Neuron (in vitro differentiated cells): ENCODE results near the gene AMZ1.

ENCODE experiments used
- H2AFZ ChIP-seq: one replicate; pipeline ENCODE4 v1.6.1; 2013; ENCODE audit warnings: low read depth, mild to moderate bottlenecking, inconsistent platforms, low read length, moderate library complexity
- H3K27me3 ChIP-seq: one replicate; pipeline ENCODE4 v1.6.1; 2013; ENCODE audit warnings: low read length; ENCODE audit not compliant: insufficient read depth
- H3K36me3 ChIP-seq: one replicate; pipeline ENCODE4 v1.6.1; 2013; ENCODE audit warnings: low read length; ENCODE audit not compliant: insufficient read depth
- H3K4me1 ChIP-seq: one replicate; pipeline ENCODE4 v1.6.1; 2013; ENCODE audit warnings: low read length; ENCODE audit not compliant: insufficient read depth
- H3K4me3 ChIP-seq: 2 replicates; pipeline ENCODE4 v1.5.1; 2013; ENCODE audit warnings: mild to moderate bottlenecking, low read length, moderate library complexity
- H3K9me3 ChIP-seq: one replicate; pipeline ENCODE4 v1.6.1; 2013; ENCODE audit warnings: low read length

The AMZ1 gene

GRCh38 chr7:2645274-2645868 is 42.6 kb upstream of the AMZ1 start:
- H3K9me3 ChIP-seq, result no peaks in the 10 kb centered on the region
- peaks cover 43% of the 10 kb centered on the region for H3K4me1 ChIP-seq
- H3K4me3 ChIP-seq, result no peak overlapping the region
- peaks cover 28% of the 10 kb centered on the region for H3K36me3 ChIP-seq
- no peaks in the 10 kb centered on the region for H3K27me3 ChIP-seq
- no peak overlapping the region for H2AFZ ChIP-seq

- H3K9me3 ChIP-seq, result no peaks in the 10 kb centered on the region
- H3K4me3 ChIP-seq, result no peak overlapping the region
- H3K4me1 ChIP-seq, result peaks cover 34% of the 10 kb centered on the region
- H2AFZ ChIP-seq, result no peak overlapping the region
- H3K27me3 ChIP-seq, result no peaks in the 10 kb centered on the region
- H3K36me3 ChIP-seq, result peaks cover 32% of the 10 kb centered on the region
Observed at GRCh38 chr7:2646336-2646679, 41.7 kb upstream of the AMZ1 start.

- Histone ChIP-seq H3K9me3 (no peaks in the 10 kb centered on the region), H2AFZ (no peak overlapping the region), H3K4me1 (peaks cover 28% of the 10 kb centered on the region), H3K27me3 (no peaks in the 10 kb centered on the region), H3K36me3 (peaks cover 35% of the 10 kb centered on the region), H3K4me3 (no peak overlapping the region)
Observed at GRCh38 chr7:2646680-2647571, 41.1 kb upstream of the AMZ1 start.

GRCh38 chr7:2647594-2648172 is 40.3 kb upstream of the AMZ1 start:
- H2AFZ ChIP-seq, result no peak overlapping the region
- no peak overlapping the region for H3K4me3 ChIP-seq
- H3K9me3 ChIP-seq, result no peaks in the 10 kb centered on the region
- no peaks in the 10 kb centered on the region for H3K27me3 ChIP-seq
- H3K36me3 ChIP-seq, result peaks cover 43% of the 10 kb centered on the region
- H3K4me1 ChIP-seq, result peaks cover 26% of the 10 kb centered on the region

GRCh38 chr7:2649139-2649838 is 38.7 kb upstream of the AMZ1 start:
- H3K36me3 ChIP-seq, result peaks cover 47% of the 10 kb centered on the region
- H2AFZ ChIP-seq, result no peak overlapping the region

GRCh38 chr7:2649991-2650390 is 38.0 kb upstream of the AMZ1 start:
- Histone ChIP-seq H3K27me3 (no peaks in the 10 kb centered on the region), H2AFZ (no peak overlapping the region), H3K4me1 (peaks cover 8% of the 10 kb centered on the region), H3K4me3 (no peak overlapping the region), H3K36me3 (peaks cover 47% of the 10 kb centered on the region), H3K9me3 (no peaks in the 10 kb centered on the region)

More at GRCh38 chr7:2649139-2649838, 38.7 kb upstream of the AMZ1 start:
- no peaks in the 10 kb centered on the region for H3K9me3 ChIP-seq
- peaks cover 15% of the 10 kb centered on the region for H3K4me1 ChIP-seq
- no peaks in the 10 kb centered on the region for H3K27me3 ChIP-seq
- H3K4me3 ChIP-seq, result no peak overlapping the region

- peaks cover 3% of the 10 kb centered on the region for H3K4me1 ChIP-seq
- no peaks in the 10 kb centered on the region for H3K27me3 ChIP-seq
- H3K36me3 ChIP-seq, result peaks cover 49% of the 10 kb centered on the region
- no peak overlapping the region for H3K4me3 ChIP-seq
- no peak overlapping the region for H2AFZ ChIP-seq
- H3K9me3 ChIP-seq, result no peaks in the 10 kb centered on the region
Observed at GRCh38 chr7:2650451-2650850, 37.6 kb upstream of the AMZ1 start.

- Histone ChIP-seq H3K36me3 (peaks cover 58% of the 10 kb centered on the region), H3K4me1 (no peaks in the 10 kb centered on the region)
Observed at GRCh38 chr7:2651336-2651735, 36.7 kb upstream of the AMZ1 start.

GRCh38 chr7:2651847-2652735 is 35.9 kb upstream of the AMZ1 start:
- H3K27me3 ChIP-seq, result no peaks in the 10 kb centered on the region
- H3K36me3 ChIP-seq, result peaks cover 64% of the 10 kb centered on the region
- H3K4me1 ChIP-seq, result no peaks in the 10 kb centered on the region
- H2AFZ ChIP-seq, result no peak overlapping the region
- H3K9me3 ChIP-seq, result no peaks in the 10 kb centered on the region
- H3K4me3 ChIP-seq, result no peak overlapping the region

More at GRCh38 chr7:2651336-2651735, 36.7 kb upstream of the AMZ1 start:
- H2AFZ ChIP-seq, result no peak overlapping the region
- H3K27me3 ChIP-seq, result no peaks in the 10 kb centered on the region
- no peak overlapping the region for H3K4me3 ChIP-seq
- no peaks in the 10 kb centered on the region for H3K9me3 ChIP-seq

GRCh38 chr7:2652736-2653060 is 35.3 kb upstream of the AMZ1 start:
- Histone ChIP-seq H3K36me3 (peaks cover 64% of the 10 kb centered on the region), H3K9me3 (no peaks in the 10 kb centered on the region), H3K4me3 (no peak overlapping the region), H2AFZ (no peak overlapping the region), H3K27me3 (no peaks in the 10 kb centered on the region), H3K4me1 (no peaks in the 10 kb centered on the region)

GRCh38 chr7:2654059-2654458 is 33.9 kb upstream of the AMZ1 start:
- Histone ChIP-seq H3K36me3 (peaks cover 60% of the 10 kb centered on the region), H3K9me3 (no peaks in the 10 kb centered on the region), H3K4me1 (no peaks in the 10 kb centered on the region), H3K27me3 (no peaks in the 10 kb centered on the region), H2AFZ (no peak overlapping the region), H3K4me3 (no peak overlapping the region)

- Histone ChIP-seq H3K4me3 (no peak overlapping the region), H3K27me3 (no peaks in the 10 kb centered on the region), H3K4me1 (no peaks in the 10 kb centered on the region), H3K9me3 (no peaks in the 10 kb centered on the region), H2AFZ (no peak overlapping the region), H3K36me3 (peaks cover 46% of the 10 kb centered on the region)
Observed at GRCh38 chr7:2655870-2656614, 32.0 kb upstream of the AMZ1 start.
